GM12878 (cell line): ENCODE data around the gene ADPRS.

Experiments used
- CHD4 ChIP-seq: fragments of 200-600 bp; sonication (generic); IDR thresholded peaks from 2 replicates; pipeline ENCODE4 v1.6.1; 2016; ENCODE audit warnings: mild to moderate bottlenecking
- CTCF ChIP-seq, 3 experiments: IDR thresholded peaks in 2 of 3; conservative IDR thresholded peaks in 1 of 3; 2 replicates each; pipeline ENCODE4 v1.5.1; 2011; ENCODE audit warnings: low read depth in 3 of 3, low read length in 3 of 3, mild to moderate bottlenecking in 3 of 3, control low read depth in 2 of 3, moderate library complexity in 2 of 3, inconsistent platforms in 1 of 3, mixed read lengths in 1 of 3; ENCODE audit not compliant: control insufficient read depth in 2 of 3, insufficient read depth in 1 of 3; ENCODE audit errors: extremely low read depth in 1 of 3
- HDAC2 ChIP-seq: fragments of 200-600 bp; sonication (generic); IDR thresholded peaks from 2 replicates; pipeline ENCODE4 v1.6.1; 2017
- JUND ChIP-seq: IDR thresholded peaks from 2 replicates; pipeline ENCODE4 v1.6.1; 2012; ENCODE audit warnings: low read depth, mild to moderate bottlenecking, low read length, improper control_type of control experiment, moderate library complexity
- MAX ChIP-seq: IDR thresholded peaks from 2 replicates; pipeline ENCODE4 v1.6.1; 2012; ENCODE audit warnings: low read depth, low read length, improper control_type of control experiment
- MLLT1 ChIP-seq: fragments of 450-650 bp; IDR thresholded peaks from 2 replicates; pipeline ENCODE4 v1.6.1; 2016; ENCODE audit warnings: mild to moderate bottlenecking
- POU2F2 ChIP-seq: IDR thresholded peaks from 3 replicates; pipeline ENCODE4 v1.6.1; 2011; ENCODE audit warnings: low read depth, mild to moderate bottlenecking, low read length, borderline replicate concordance
- RFX5 ChIP-seq: IDR thresholded peaks from 2 replicates; pipeline ENCODE4 v1.6.1; 2011; ENCODE audit warnings: low read depth, low read length, improper control_type of control experiment
- SIN3A ChIP-seq: IDR thresholded peaks from 2 replicates; pipeline ENCODE4 v1.6.1; 2012; ENCODE audit warnings: low read depth, low read length, improper control_type of control experiment
- ZBTB11 ChIP-seq: fragments of 450-650 bp; formaldehyde crosslinking; IDR thresholded peaks from 2 replicates; pipeline ENCODE4 v1.5.0; 2022; ENCODE audit warnings: mild to moderate bottlenecking, missing genetic modification characterization
- ZNF24 ChIP-seq: fragments of 450-650 bp; IDR thresholded peaks from 2 replicates; pipeline ENCODE4 v1.6.1; 2017; ENCODE audit warnings: antibody characterized with exemption, mild to moderate bottlenecking

GRCh38 chr1:36068866-36069265, 19.8 kb upstream of the ADPRS start:
- TF ChIP-seq MAX (no peak), HDAC2 (no peak), ZBTB11 (no peak), ZNF24 (no peak), CTCF (IDR thresholded peaks at IDR 0.05 in 2 of 3, conservative IDR thresholded peaks at IDR 0.05 in 1 of 3; ENCODE audit: control insufficient read depth in 2 of 3, extremely low read depth in 1 of 3, insufficient read depth in 1 of 3, low read depth in 3 of 3, low read length in 3 of 3) (no peak), CHD4 (no peak), MLLT1 (no peak), SIN3A (no peak), JUND (no peak), POU2F2 (no peak), RFX5 (no peak)
